ENCODE results near the gene EFCAB6.

DNA sequence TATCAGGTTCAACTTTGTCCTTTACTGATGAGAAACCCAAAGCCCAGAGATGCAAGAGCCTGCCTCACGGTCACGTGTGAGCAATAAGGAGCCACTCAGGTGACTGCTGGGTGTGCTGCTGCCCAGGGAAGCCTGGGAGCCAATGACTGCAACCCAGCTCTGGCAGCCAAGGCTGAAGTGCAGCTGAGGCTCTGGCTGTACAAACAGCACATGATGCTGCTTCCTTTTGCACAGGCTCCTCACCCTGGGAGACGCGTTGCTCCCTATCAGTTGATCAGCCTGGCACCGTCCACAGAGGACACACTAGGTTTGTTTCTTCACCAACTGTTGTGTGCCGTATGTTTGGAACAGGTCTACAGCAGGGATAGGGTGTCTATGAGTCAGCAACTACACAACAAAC lies 168.7 kb downstream of the EFCAB6 start:
- TF ChIP-seq, protein P1, sequence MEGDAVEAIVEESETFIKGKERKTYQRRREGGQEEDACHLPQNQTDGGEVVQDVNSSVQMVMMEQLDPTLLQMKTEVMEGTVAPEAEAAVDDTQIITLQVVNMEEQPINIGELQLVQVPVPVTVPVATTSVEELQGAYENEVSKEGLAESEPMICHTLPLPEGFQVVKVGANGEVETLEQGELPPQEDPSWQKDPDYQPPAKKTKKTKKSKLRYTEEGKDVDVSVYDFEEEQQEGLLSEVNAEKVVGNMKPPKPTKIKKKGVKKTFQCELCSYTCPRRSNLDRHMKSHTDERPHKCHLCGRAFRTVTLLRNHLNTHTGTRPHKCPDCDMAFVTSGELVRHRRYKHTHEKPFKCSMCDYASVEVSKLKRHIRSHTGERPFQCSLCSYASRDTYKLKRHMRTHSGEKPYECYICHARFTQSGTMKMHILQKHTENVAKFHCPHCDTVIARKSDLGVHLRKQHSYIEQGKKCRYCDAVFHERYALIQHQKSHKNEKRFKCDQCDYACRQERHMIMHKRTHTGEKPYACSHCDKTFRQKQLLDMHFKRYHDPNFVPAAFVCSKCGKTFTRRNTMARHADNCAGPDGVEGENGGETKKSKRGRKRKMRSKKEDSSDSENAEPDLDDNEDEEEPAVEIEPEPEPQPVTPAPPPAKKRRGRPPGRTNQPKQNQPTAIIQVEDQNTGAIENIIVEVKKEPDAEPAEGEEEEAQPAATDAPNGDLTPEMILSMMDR (IDR thresholded peaks at IDR 0.05; ENCODE audit: low read length) = no peak
- TF ChIP-seq EZH2 (IDR thresholded peaks at IDR 0.05; ENCODE audit: borderline replicate concordance, low read length) = no peak
